ENCODE results near the gene BDKRB2. TPM values are rescaled to one million over a fixed set of nuclear protein-coding genes. Genes with fewer than 3 reads are reported as not detected.

The BDKRB2 gene
- total and polyA plus RNA-seq, 7 donors, result 0.11 to 0.56 (median 0.35) TPM

GRCh38 chr14:96247031-96247430, 42.4 kb downstream of the BDKRB2 start:
- H3K36me3 ChIP-seq (ENCODE audit: insufficient read depth in 1 of 2, low read depth in 1 of 2), result no peaks in the 10 kb centered on the region
- no peaks in the 10 kb centered on the region for H3K9me3 ChIP-seq
- TF ChIP-seq, protein P1, sequence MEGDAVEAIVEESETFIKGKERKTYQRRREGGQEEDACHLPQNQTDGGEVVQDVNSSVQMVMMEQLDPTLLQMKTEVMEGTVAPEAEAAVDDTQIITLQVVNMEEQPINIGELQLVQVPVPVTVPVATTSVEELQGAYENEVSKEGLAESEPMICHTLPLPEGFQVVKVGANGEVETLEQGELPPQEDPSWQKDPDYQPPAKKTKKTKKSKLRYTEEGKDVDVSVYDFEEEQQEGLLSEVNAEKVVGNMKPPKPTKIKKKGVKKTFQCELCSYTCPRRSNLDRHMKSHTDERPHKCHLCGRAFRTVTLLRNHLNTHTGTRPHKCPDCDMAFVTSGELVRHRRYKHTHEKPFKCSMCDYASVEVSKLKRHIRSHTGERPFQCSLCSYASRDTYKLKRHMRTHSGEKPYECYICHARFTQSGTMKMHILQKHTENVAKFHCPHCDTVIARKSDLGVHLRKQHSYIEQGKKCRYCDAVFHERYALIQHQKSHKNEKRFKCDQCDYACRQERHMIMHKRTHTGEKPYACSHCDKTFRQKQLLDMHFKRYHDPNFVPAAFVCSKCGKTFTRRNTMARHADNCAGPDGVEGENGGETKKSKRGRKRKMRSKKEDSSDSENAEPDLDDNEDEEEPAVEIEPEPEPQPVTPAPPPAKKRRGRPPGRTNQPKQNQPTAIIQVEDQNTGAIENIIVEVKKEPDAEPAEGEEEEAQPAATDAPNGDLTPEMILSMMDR (IDR thresholded peaks at IDR 0.05), result no peak
- no peaks in the 10 kb centered on the region for H3K4me1 ChIP-seq
- no peak overlapping the region for H3K27ac ChIP-seq
- no peak for DNase-seq
- ATAC-seq, result no peak
- H3K4me3 ChIP-seq, result no peak overlapping the region
- WGBS, 3 donors, result 88 to 90% (median 89%) methylated on average over 6 of the region's 6 CpGs
- intact Hi-C loops (cut with DNase I), result no loop called here
- peaks cover 0 to 12% (median under 1%) of the 10 kb centered on the region in 3 donors for H3K27me3 ChIP-seq (ENCODE audit: insufficient read depth in 3 of 3, low read length in 2 of 3)

- intact Hi-C loops (cut with DNase I), result no loop called here
- no peaks in the 10 kb centered on the region for H3K4me1 ChIP-seq
- no peaks in the 10 kb centered on the region for H3K36me3 ChIP-seq (ENCODE audit: insufficient read depth in 1 of 2, low read depth in 1 of 2)
- ATAC-seq, result peak in 2 of 4 donors; percentile 48 to 60
- H3K4me3 ChIP-seq, result no peak overlapping the region
- H3K9me3 ChIP-seq, result no peaks in the 10 kb centered on the region
- DNase-seq, result peak in 1 of 2 donors; percentile 56
- H3K27me3 ChIP-seq (ENCODE audit: insufficient read depth in 3 of 3, low read length in 2 of 3), result peaks cover 0 to 17% (median 6%) of the 10 kb centered on the region in 3 donors
- TF ChIP-seq, protein P1 (IDR thresholded peaks at IDR 0.05), result no peak
- 72 to 74% (median 72%) methylated on average over 5 of the region's 5 CpGs for WGBS, 3 donors
- no peak overlapping the region for H3K27ac ChIP-seq
Observed at GRCh38 chr14:96249029-96249428, 44.4 kb downstream of the BDKRB2 start.

DNA sequence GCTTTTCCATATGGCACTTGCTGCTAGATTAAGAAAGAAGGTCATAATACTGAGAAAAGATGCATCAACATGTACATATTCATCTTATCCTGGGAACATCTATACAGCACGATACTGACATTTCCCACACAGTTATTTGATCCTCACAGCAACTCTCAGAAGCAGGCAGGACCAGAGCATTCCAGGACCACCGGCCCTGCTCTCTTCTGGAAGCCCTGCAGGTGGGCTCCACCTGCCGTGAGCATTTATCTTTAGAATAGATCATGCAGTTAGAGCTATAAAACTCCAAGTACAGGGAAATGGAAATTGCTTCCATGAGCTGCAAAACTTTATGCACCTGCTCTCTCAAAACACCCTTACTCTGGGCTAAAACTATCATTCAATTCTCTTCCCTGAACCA, 45.8 kb downstream of the BDKRB2 start:
- TF ChIP-seq, protein P1 (IDR thresholded peaks at IDR 0.05), result no peak
- no peaks in the 10 kb centered on the region for H3K9me3 ChIP-seq
- H3K27ac ChIP-seq, result no peak overlapping the region
- no peak overlapping the region for H3K4me3 ChIP-seq
- no peaks in the 10 kb centered on the region for H3K4me1 ChIP-seq
- intact Hi-C loops (cut with DNase I), result no loop called here
- ATAC-seq, result no peak
- 43 to 62% (median 57%) methylated on average over 3 of the region's 3 CpGs for WGBS, 3 donors
- H3K36me3 ChIP-seq (ENCODE audit: insufficient read depth in 1 of 2, low read depth in 1 of 2), result no peaks in the 10 kb centered on the region
- no peak for DNase-seq
- peaks cover 0 to 17% (median 6%) of the 10 kb centered on the region in 3 donors for H3K27me3 ChIP-seq (ENCODE audit: insufficient read depth in 3 of 3, low read length in 2 of 3)

DNA sequence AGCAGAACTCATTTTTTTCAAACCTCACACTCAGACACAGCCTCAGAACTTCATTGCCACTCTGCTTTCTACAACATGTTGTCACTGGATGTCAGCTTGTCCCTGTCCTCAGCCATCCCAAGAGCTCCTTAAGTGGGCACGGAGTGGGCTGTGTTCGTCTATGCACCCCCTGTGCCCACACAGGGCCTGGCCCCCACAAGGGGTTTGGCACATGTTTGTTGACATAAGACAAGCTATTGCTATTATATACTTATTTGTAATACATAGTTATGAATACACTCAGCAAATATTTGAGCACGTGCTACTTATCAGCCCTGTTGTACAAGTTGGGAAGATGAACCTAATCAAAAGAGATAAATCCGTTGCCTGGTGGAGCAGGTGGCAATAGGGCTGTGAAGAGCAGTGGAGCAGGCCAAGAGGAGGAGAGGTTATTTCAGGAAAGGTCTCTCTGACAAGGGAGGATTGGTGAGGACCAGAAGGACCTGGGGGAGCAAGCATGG, 47.1 kb downstream of the BDKRB2 start:
- H3K27me3 ChIP-seq (ENCODE audit: insufficient read depth in 3 of 3, low read length in 2 of 3), result peaks cover 0 to 18% (median 6%) of the 10 kb centered on the region in 3 donors
- intact Hi-C loops (cut with DNase I), result no loop called here
- no peak overlapping the region for H3K4me3 ChIP-seq
- 89 to 94% (median 91%) methylated on average over 4 of the region's 4 CpGs for WGBS, 3 donors
- no peaks in the 10 kb centered on the region for H3K4me1 ChIP-seq
- H3K27ac ChIP-seq, result no peak overlapping the region
- no peaks in the 10 kb centered on the region for H3K9me3 ChIP-seq
- TF ChIP-seq, protein P1 (IDR thresholded peaks at IDR 0.05), result no peak
- no peaks in the 10 kb centered on the region for H3K36me3 ChIP-seq (ENCODE audit: insufficient read depth in 1 of 2, low read depth in 1 of 2)
- ATAC-seq, result no peak
- no peak for DNase-seq
